Stimulated activated CD4-positive, alpha-beta T cell treated with anti-CD3 and anti-CD28 coated beads, TNF-alpha, amount 100 ng/mL, for 4 hours (primary cell): Measurements from ENCODE around the gene TAF3.
"Not testable (repeated sequence)": the region's sequence is repeated elsewhere in the genome, so short reads cannot be mapped to it uniquely, and the experiment has no call there.

Source experiments
- DNase-seq, 3 experiments: peaks; one replicate each; pipeline ENCODE4 v3.0.0-alpha.2; 2020; ENCODE audit warnings: low read depth in 3 of 3

The TAF3 gene

GRCh38 chr10:7810443-7810842 lies 7.9 kb upstream of the TAF3 start:
- DNase-seq, result no peak

GRCh38 chr10:7811000-7811399 lies 7.3 kb upstream of the TAF3 start:
- no peak for DNase-seq

GRCh38 chr10:7811743-7812142 lies 6.6 kb upstream of the TAF3 start:
- DNase-seq, result not testable (repeated sequence)

- no peak for DNase-seq
Observed at GRCh38 chr10:7813481-7813880, 4.8 kb upstream of the TAF3 start.

GRCh38 chr10:7817576-7817975 lies 729 bp upstream of the TAF3 start:
- DNase-seq, result no peak

- DNase-seq, result no peak
Observed at GRCh38 chr10:7817984-7818294, 366 bp upstream of the TAF3 start.

- DNase-seq, result no peak
Observed at GRCh38 chr10:7819121-7819460, 786 bp downstream of the TAF3 start.

GRCh38 chr10:7824251-7824650 lies 5.9 kb downstream of the TAF3 start:
- DNase-seq, result no peak

GRCh38 chr10:7826971-7827370 lies 8.7 kb downstream of the TAF3 start:
- no peak for DNase-seq

- DNase-seq, result no peak
Observed at GRCh38 chr10:7829289-7829834, 11.1 kb downstream of the TAF3 start.

GRCh38 chr10:7832060-7832459 lies 13.8 kb downstream of the TAF3 start:
- DNase-seq, result no peak

- DNase-seq, result no peak
Observed at GRCh38 chr10:7833210-7833609, 14.9 kb downstream of the TAF3 start.

- no peak for DNase-seq
Observed at GRCh38 chr10:7834262-7834661, 16.0 kb downstream of the TAF3 start.

GRCh38 chr10:7836571-7836970 lies 18.3 kb downstream of the TAF3 start:
- no peak for DNase-seq

- DNase-seq, result no peak
Observed at GRCh38 chr10:7846591-7846990, 28.3 kb downstream of the TAF3 start.

GRCh38 chr10:7853226-7853842 lies 35.0 kb downstream of the TAF3 start:
- no peak for DNase-seq

GRCh38 chr10:7853890-7854289 lies 35.6 kb downstream of the TAF3 start:
- no peak for DNase-seq

- DNase-seq, result no peak
Observed at GRCh38 chr10:7855205-7855604, 36.9 kb downstream of the TAF3 start.

GRCh38 chr10:7856678-7857077 lies 38.4 kb downstream of the TAF3 start:
- DNase-seq, result no peak

GRCh38 chr10:7857262-7857661 lies 39.0 kb downstream of the TAF3 start:
- DNase-seq, result no peak

GRCh38 chr10:7861509-7862120 lies 43.3 kb downstream of the TAF3 start:
- DNase-seq, result no peak

- DNase-seq, result no peak
Observed at GRCh38 chr10:7862121-7862514, 43.8 kb downstream of the TAF3 start.

GRCh38 chr10:7866176-7866575 lies 47.9 kb downstream of the TAF3 start:
- no peak for DNase-seq

- DNase-seq, result no peak
Observed at GRCh38 chr10:7872041-7872442, 53.7 kb downstream of the TAF3 start.
